CD14-positive monocyte (primary cell): Measurements from ENCODE around the gene TAS2R20. TPM values are rescaled to one million over a fixed set of nuclear protein-coding genes. Genes with fewer than 3 reads are reported as not detected.

Source experiments
- DNase-seq, 3 donors: peaks; one replicate each; pipeline ENCODE4 v3.0.0-alpha.2; 2011 to 2022
- H2AFZ ChIP-seq: 2 replicates; pipeline ENCODE4 v1.6.0; 2012; ENCODE audit warnings: mild to moderate bottlenecking, low read depth, low read length, inconsistent platforms; ENCODE audit not compliant: insufficient read depth, poor library complexity, severe bottlenecking
- H3K27ac ChIP-seq, 2 donors: 1 replicate in 1 of 2; 2 replicates in 1 of 2; pipeline ENCODE4 v1.5.1; 2012 to 2013; ENCODE audit warnings: low read length in 2 of 2, control low read depth in 1 of 2, inconsistent platforms in 1 of 2, low read depth in 1 of 2, mild to moderate bottlenecking in 1 of 2
- H3K27me3 ChIP-seq, 2 donors: one replicate each; pipeline versions ENCODE4 v1.6.0 to v1.6.1; 2011 to 2013; ENCODE audit warnings: low read length in 2 of 2; ENCODE audit not compliant: control insufficient read depth in 2 of 2, insufficient read depth in 2 of 2
- H3K36me3 ChIP-seq, 2 donors: replicated peaks in 1 of 2; 1 replicate in 1 of 2; 2 replicates in 1 of 2; pipeline versions ENCODE4 v1.5.1 to v1.6.1; 2012 to 2013; ENCODE audit warnings: low read length in 2 of 2, control low read depth in 1 of 2, inconsistent platforms in 1 of 2, mild to moderate bottlenecking in 1 of 2; ENCODE audit not compliant: insufficient read depth in 2 of 2, control insufficient read depth in 1 of 2
- H3K4me1 ChIP-seq, 2 donors: 1 replicate in 1 of 2; 2 replicates in 1 of 2; pipeline versions ENCODE4 v1.5.1 to v1.6.1; 2012 to 2013; ENCODE audit warnings: low read length in 2 of 2, control low read depth in 1 of 2, inconsistent platforms in 1 of 2, mild to moderate bottlenecking in 1 of 2, moderate library complexity in 1 of 2; ENCODE audit not compliant: insufficient read depth in 2 of 2, control insufficient read depth in 1 of 2
- H3K4me2 ChIP-seq: replicated peaks from 2 replicates; pipeline ENCODE3; 2012; ENCODE audit warnings: low read length, moderate library complexity, mild to moderate bottlenecking; ENCODE audit not compliant: poor library complexity, severe bottlenecking; ENCODE audit errors: extremely low read depth
- H3K4me3 ChIP-seq, 3 experiments: fragments of 200-600 bp in 1 of 3; sonication (generic) in 1 of 3; replicated peaks in 1 of 3; 1 replicate in 2 of 3; 2 replicates in 1 of 3; pipeline ENCODE4 v1.5.1; 2011 to 2013; ENCODE audit warnings: low read length in 3 of 3, mild to moderate bottlenecking in 3 of 3, control low read depth in 2 of 3, low read depth in 2 of 3, inconsistent platforms in 1 of 3, moderate library complexity in 1 of 3
- H3K79me2 ChIP-seq: 2 replicates; pipeline ENCODE4 v1.6.0; 2012; ENCODE audit warnings: mild to moderate bottlenecking, control low read depth, inconsistent platforms, low read length, moderate library complexity; ENCODE audit not compliant: insufficient read depth
- H3K9ac ChIP-seq: 2 replicates; pipeline ENCODE4 v1.6.0; 2017; ENCODE audit warnings: low read length, mild to moderate bottlenecking; ENCODE audit not compliant: insufficient read depth, poor library complexity, severe bottlenecking
- H3K9me3 ChIP-seq, 2 donors: replicated peaks in 1 of 2; 1 replicate in 1 of 2; 2 replicates in 1 of 2; pipeline versions ENCODE4 v1.5.1 to v1.6.1; 2012 to 2013; ENCODE audit warnings: low read length in 2 of 2, control low read depth in 1 of 2; ENCODE audit not compliant: control insufficient read depth in 1 of 2, insufficient read depth in 1 of 2
- H4K20me1 ChIP-seq: 2 replicates; pipeline ENCODE4 v1.6.0; 2012; ENCODE audit warnings: mild to moderate bottlenecking, low read length, control low read depth, moderate library complexity; ENCODE audit not compliant: insufficient read depth
- H3K27ac Mint-ChIP-seq, 7 donors: one replicate each; pipeline ENCODE4 v1.8.0; 2020; ENCODE audit warnings: mild to moderate bottlenecking in 7 of 7, mixed read lengths in 7 of 7, moderate library complexity in 6 of 7, inconsistent platforms in 2 of 7
- H3K27me3 Mint-ChIP-seq, 3 donors: one replicate each; pipeline ENCODE4 v1.8.0; 2021 to 2022; ENCODE audit warnings: low read depth in 3 of 3, mild to moderate bottlenecking in 3 of 3, mixed read lengths in 3 of 3, moderate library complexity in 3 of 3, inconsistent platforms in 1 of 3
- H3K36me3 Mint-ChIP-seq, 2 donors: one replicate each; pipeline ENCODE4 v1.8.0; 2020; ENCODE audit warnings: mixed read lengths in 2 of 2, inconsistent platforms in 1 of 2, mild to moderate bottlenecking in 1 of 2
- H3K4me1 Mint-ChIP-seq: one replicate; pipeline ENCODE4 v1.8.0; 2020; ENCODE audit warnings: mild to moderate bottlenecking, mixed read lengths
- H3K4me3 Mint-ChIP-seq, 2 donors: one replicate each; pipeline ENCODE4 v1.8.0; 2020; ENCODE audit warnings: mild to moderate bottlenecking in 2 of 2, mixed read lengths in 2 of 2, moderate library complexity in 1 of 2
- H3K9me3 Mint-ChIP-seq, 7 donors: one replicate each; pipeline ENCODE4 v1.8.0; 2020 to 2022; ENCODE audit warnings: mixed read lengths in 7 of 7, mild to moderate bottlenecking in 6 of 7, moderate library complexity in 6 of 7, inconsistent platforms in 2 of 7
- WGBS: methylation state at CpG from one replicate; pipeline ENCODE4 v1.1.5; 2013; ENCODE audit warnings: missing lambda C conversion rate; ENCODE audit not compliant: insufficient coverage; 5-methylcytosine and 5-hydroxymethylcytosine counted together
- intact Hi-C, 2 donors: fragments of 100-400 bp; cut with micrococcal nuclease; formaldehyde crosslinking; loops; one replicate each; pipeline versions ENCODE4 v1.15.0 to v1.15.1; 2023
- polyA plus RNA-seq, 3 donors: library from polyadenylated mRNA; depleted of rRNA in 1 of 3; unstranded in 2 of 3; stranded (reverse) in 1 of 3; fragments of 300-500 nt in 2 of 3; fragments of >200 nt in 1 of 3; fragmentation: Illumina TruSeq in 2 of 3; gene quantifications; 1 replicate in 2 of 3; 2 replicates in 1 of 3; pipeline ENCODE4 v1.2.3, GENCODE V29; 2012 to 2021
- TF ChIP-seq, protein P1 (sequence below): fragments of 200-600 bp; IDR thresholded peaks from one replicate; pipeline ENCODE4 v1.8.0; 2022; ENCODE audit warnings: antibody characterized with exemption, mild to moderate bottlenecking

The TAS2R20 gene
- polyA plus RNA-seq, 3 donors: 0.71 TPM; not detected in 2

DNA sequence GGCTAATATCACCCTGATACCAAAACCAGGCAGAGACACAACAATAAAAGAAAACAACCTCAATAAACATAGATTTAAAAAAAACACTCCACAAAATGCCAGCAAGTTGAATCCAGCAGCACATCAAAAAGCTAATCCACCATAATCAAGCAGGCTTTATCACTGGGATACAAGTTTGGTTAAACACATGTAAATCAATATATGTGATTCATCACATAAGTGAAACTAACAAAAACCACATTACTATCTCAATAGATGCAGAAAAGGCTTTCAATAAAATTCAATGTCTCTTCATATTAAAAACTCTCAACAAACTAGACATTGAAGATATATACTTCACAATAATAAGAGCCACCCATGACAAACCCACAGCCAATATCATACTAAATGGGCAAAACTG is 42.0 kb downstream of the TAS2R20 start:
- Mint-ChIP-seq H3K4me3 (no peak overlapping the region), H3K9me3 (peaks cover 8 to 26% (median 19%) of the 10 kb centered on the region in 7 donors), H3K36me3 (peaks cover 7 to 8% of the 10 kb centered on the region in 2 donors), H3K4me1 (no peaks in the 10 kb centered on the region), H3K27me3 (no peaks in the 10 kb centered on the region), H3K27ac (no peak overlapping the region)
- no peaks in the 10 kb centered on the region for H3K27me3 ChIP-seq
- DNase-seq: no peak
- H3K79me2 ChIP-seq: no peaks in the 10 kb centered on the region
- H2AFZ ChIP-seq: no peak overlapping the region
- TF ChIP-seq, protein P1, sequence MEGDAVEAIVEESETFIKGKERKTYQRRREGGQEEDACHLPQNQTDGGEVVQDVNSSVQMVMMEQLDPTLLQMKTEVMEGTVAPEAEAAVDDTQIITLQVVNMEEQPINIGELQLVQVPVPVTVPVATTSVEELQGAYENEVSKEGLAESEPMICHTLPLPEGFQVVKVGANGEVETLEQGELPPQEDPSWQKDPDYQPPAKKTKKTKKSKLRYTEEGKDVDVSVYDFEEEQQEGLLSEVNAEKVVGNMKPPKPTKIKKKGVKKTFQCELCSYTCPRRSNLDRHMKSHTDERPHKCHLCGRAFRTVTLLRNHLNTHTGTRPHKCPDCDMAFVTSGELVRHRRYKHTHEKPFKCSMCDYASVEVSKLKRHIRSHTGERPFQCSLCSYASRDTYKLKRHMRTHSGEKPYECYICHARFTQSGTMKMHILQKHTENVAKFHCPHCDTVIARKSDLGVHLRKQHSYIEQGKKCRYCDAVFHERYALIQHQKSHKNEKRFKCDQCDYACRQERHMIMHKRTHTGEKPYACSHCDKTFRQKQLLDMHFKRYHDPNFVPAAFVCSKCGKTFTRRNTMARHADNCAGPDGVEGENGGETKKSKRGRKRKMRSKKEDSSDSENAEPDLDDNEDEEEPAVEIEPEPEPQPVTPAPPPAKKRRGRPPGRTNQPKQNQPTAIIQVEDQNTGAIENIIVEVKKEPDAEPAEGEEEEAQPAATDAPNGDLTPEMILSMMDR: no peak
- no peaks in the 10 kb centered on the region for H3K4me1 ChIP-seq
- H3K9me3 ChIP-seq: peaks cover 8 to 12% of the 10 kb centered on the region in 2 donors
- H3K36me3 ChIP-seq: no peaks in the 10 kb centered on the region
- H4K20me1 ChIP-seq: no peaks in the 10 kb centered on the region
- H3K4me3 ChIP-seq: no peak overlapping the region
- intact Hi-C loops: no loop called here
- H3K27ac ChIP-seq: no peak overlapping the region
- no peak overlapping the region for H3K4me2 ChIP-seq
- H3K9ac ChIP-seq: no peak overlapping the region

DNA sequence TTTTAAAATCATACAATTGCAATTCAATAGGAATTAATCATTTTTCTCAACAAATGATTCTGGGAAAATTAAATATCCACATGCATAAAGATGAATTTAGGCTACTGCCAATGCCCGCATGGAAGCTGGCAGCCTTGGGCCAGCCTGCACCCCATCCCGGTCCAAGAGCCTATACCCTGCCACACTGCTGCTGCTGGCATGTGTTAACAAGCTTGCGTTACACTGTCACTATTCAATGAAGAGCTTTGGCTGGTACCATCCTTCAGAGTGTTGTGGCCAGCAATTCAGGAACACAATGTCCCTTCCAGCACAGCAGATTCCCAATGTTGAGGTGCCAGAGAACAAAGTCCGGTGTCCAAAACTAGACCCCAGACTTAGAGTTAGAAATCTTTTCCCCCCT is 45.5 kb downstream of the TAS2R20 start:
- no peak overlapping the region for H3K9ac ChIP-seq
- no peak for DNase-seq

More for the DNA sequence above, 45.5 kb downstream of the TAS2R20 start:
- Histone ChIP-seq H3K9me3 (peaks cover 12 to 14% of the 10 kb centered on the region in 2 donors), H3K27me3 (no peaks in the 10 kb centered on the region), H3K4me3 (no peak overlapping the region), H3K79me2 (no peaks in the 10 kb centered on the region), H3K36me3 (no peaks in the 10 kb centered on the region), H3K4me2 (no peak overlapping the region), H3K27ac (no peak overlapping the region), H2AFZ (no peak overlapping the region), H4K20me1 (no peaks in the 10 kb centered on the region), H3K4me1 (no peaks in the 10 kb centered on the region)
- intact Hi-C loops: no loop called here
- no peak overlapping the region for H3K27ac Mint-ChIP-seq
- no peaks in the 10 kb centered on the region for H3K27me3 Mint-ChIP-seq
- H3K4me3 Mint-ChIP-seq: no peak overlapping the region
- no peaks in the 10 kb centered on the region for H3K4me1 Mint-ChIP-seq
- TF ChIP-seq, protein P1: no peak
- H3K36me3 Mint-ChIP-seq: peaks cover 3 to 4% of the 10 kb centered on the region in 2 donors
- WGBS: 93% methylated on average over 4 of the region's 4 CpGs
- H3K9me3 Mint-ChIP-seq: peaks cover 13 to 35% (median 31%) of the 10 kb centered on the region in 7 donors

Other genes starting within 250 kb of the TAS2R20 start
- gene TAS2R7, start 195.7 kb downstream of the TAS2R20 start, polyA plus RNA-seq: not detected
- not detected for gene TAS2R8, start 191.0 kb downstream of the TAS2R20 start, polyA plus RNA-seq
- gene TAS2R9, start 188.1 kb downstream of the TAS2R20 start, polyA plus RNA-seq: not detected
- gene TAS2R10, start 171.9 kb downstream of the TAS2R20 start, polyA plus RNA-seq: under 1 TPM in 1 of 3 donors, not detected in 2; 0.08 TPM
- 1 to 10 TPM in 1 of 3 donors, not detected in 2; 1.0 TPM for gene PRR4, start 148.8 kb downstream of the TAS2R20 start, polyA plus RNA-seq
- gene PRH1, start 114.0 kb downstream of the TAS2R20 start, polyA plus RNA-seq: 1 to 10 TPM; 1.9 to 3.5 (median 2.9) TPM
- gene TAS2R13, start 88.7 kb downstream of the TAS2R20 start, polyA plus RNA-seq: not detected
- gene PRH2, start 69.1 kb downstream of the TAS2R20 start, polyA plus RNA-seq: not detected
- gene TAS2R14, start 59.0 kb downstream of the TAS2R20 start, polyA plus RNA-seq: 1 to 10 TPM in 1 of 3 donors, under 1 TPM in 2; 0.53 to 1.5 (median 0.61) TPM
- gene TAS2R50, start 11.4 kb downstream of the TAS2R20 start, polyA plus RNA-seq: under 1 TPM in 1 of 3 donors, not detected in 2; 0.27 TPM
- under 1 TPM in 1 of 3 donors, not detected in 2; 0.29 TPM for gene TAS2R19, start 24.3 kb upstream of the TAS2R20 start, polyA plus RNA-seq
- under 1 TPM in 1 of 3 donors, not detected in 2; 0.29 TPM for gene TAS2R31, start 33.1 kb upstream of the TAS2R20 start, polyA plus RNA-seq
- gene TAS2R46, start 64.0 kb upstream of the TAS2R20 start, polyA plus RNA-seq: under 1 TPM in 1 of 3 donors, not detected in 2; 0.36 TPM
- not detected for gene TAS2R43, start 94.0 kb upstream of the TAS2R20 start, polyA plus RNA-seq
- under 1 TPM in 1 of 3 donors, not detected in 2; 0.05 TPM for gene TAS2R30, start 136.3 kb upstream of the TAS2R20 start, polyA plus RNA-seq
- 1 to 10 TPM; 1.4 to 7.8 (median 7.3) TPM for gene SMIM10L1, start 172.9 kb upstream of the TAS2R20 start, polyA plus RNA-seq
- not detected for gene TAS2R42, start 188.6 kb upstream of the TAS2R20 start, polyA plus RNA-seq